NCI-H82 (cell line): ENCODE results near the gene RESP18.
"Not testable (repeated sequence)": the region's sequence is repeated elsewhere in the genome, so short reads cannot be mapped to it uniquely, and the experiment has no call there.

ENCODE experiments used
- DNase-seq: peaks from one replicate; lab custom pipeline; 2025; lab: John Stamatoyannopoulos, UW

The RESP18 gene

GRCh38 chr2:219325657-219326315 is 6.8 kb downstream of the RESP18 start:
- DNase-seq, result no peak

GRCh38 chr2:219325136-219325535 is 7.4 kb downstream of the RESP18 start:
- DNase-seq, result no peak

- DNase-seq, result no peak
Measured at GRCh38 chr2:219323434-219323833, 9.1 kb downstream of the RESP18 start.

- no peak for DNase-seq
Measured at GRCh38 chr2:219314804-219315468, 17.6 kb downstream of the RESP18 start.

GRCh38 chr2:219312683-219313263 is 19.8 kb downstream of the RESP18 start:
- DNase-seq, result not testable (repeated sequence)

GRCh38 chr2:219309278-219309677 is 23.3 kb downstream of the RESP18 start, which contains the start of gene PTPRN:
Gene PTPRN, minus strand, starts transcription at chr2:219309401. Its CDS starts 69 bp downstream, at chr2:219309332.
- peak; percentile 97 for DNase-seq

- peak; percentile 86 for DNase-seq
Measured at GRCh38 chr2:219308142-219309101, 24.1 kb downstream of the RESP18 start.

- DNase-seq, result no peak
Measured at GRCh38 chr2:219306047-219306446, 26.5 kb downstream of the RESP18 start.

- DNase-seq, result no peak
Measured at GRCh38 chr2:219304223-219304622, 28.3 kb downstream of the RESP18 start.

- no peak for DNase-seq
Measured at GRCh38 chr2:219302412-219302968, 30.1 kb downstream of the RESP18 start.

GRCh38 chr2:219300022-219300421 is 32.5 kb downstream of the RESP18 start:
- DNase-seq, result no peak

GRCh38 chr2:219299372-219299760 is 33.2 kb downstream of the RESP18 start:
- DNase-seq, result no peak

- peak; percentile 84 for DNase-seq
Measured at GRCh38 chr2:219298759-219299371, 33.7 kb downstream of the RESP18 start.

- peak; percentile 51 for DNase-seq
Measured at GRCh38 chr2:219297766-219298456, 34.6 kb downstream of the RESP18 start.

- DNase-seq, result no peak
Measured at GRCh38 chr2:219296631-219297391, 35.7 kb downstream of the RESP18 start.

GRCh38 chr2:219296142-219296541 is 36.4 kb downstream of the RESP18 start:
- DNase-seq, result no peak

GRCh38 chr2:219294356-219295351 is 37.9 kb downstream of the RESP18 start:
- DNase-seq, result peak; percentile 88

GRCh38 chr2:219293736-219294231 is 38.8 kb downstream of the RESP18 start:
- no peak for DNase-seq
